GM19397 (cell line): ENCODE data around the gene COL6A3.

Source experiments
- ATAC-seq: cut with Tn5 transposase; IDR thresholded peaks from one replicate; pipeline ENCODE4 v1.9.1; 2021; ENCODE audit warnings: mild to moderate bottlenecking, moderate library complexity; ENCODE audit not compliant: unreplicated experiment

Gene COL6A3

DNA sequence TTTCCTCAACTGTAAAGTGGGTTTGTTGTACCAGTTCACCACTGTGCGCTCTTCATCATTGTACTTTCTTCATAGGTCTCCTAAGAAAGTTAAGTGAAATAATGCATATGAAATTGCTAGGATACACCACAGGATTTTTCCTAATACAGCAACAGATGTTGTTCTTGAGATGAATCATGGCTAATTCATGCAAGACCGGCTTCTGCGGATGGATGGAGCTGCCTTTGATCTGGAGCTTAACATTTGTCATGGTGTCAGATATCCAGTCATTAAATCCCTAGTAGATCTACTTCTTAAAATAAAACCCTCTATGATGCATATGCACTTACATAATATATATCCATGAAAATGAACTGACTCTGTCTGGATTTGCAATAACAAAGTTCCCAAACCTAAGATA, 114.1 kb downstream of the COL6A3 start:
- ATAC-seq: no peak

DNA sequence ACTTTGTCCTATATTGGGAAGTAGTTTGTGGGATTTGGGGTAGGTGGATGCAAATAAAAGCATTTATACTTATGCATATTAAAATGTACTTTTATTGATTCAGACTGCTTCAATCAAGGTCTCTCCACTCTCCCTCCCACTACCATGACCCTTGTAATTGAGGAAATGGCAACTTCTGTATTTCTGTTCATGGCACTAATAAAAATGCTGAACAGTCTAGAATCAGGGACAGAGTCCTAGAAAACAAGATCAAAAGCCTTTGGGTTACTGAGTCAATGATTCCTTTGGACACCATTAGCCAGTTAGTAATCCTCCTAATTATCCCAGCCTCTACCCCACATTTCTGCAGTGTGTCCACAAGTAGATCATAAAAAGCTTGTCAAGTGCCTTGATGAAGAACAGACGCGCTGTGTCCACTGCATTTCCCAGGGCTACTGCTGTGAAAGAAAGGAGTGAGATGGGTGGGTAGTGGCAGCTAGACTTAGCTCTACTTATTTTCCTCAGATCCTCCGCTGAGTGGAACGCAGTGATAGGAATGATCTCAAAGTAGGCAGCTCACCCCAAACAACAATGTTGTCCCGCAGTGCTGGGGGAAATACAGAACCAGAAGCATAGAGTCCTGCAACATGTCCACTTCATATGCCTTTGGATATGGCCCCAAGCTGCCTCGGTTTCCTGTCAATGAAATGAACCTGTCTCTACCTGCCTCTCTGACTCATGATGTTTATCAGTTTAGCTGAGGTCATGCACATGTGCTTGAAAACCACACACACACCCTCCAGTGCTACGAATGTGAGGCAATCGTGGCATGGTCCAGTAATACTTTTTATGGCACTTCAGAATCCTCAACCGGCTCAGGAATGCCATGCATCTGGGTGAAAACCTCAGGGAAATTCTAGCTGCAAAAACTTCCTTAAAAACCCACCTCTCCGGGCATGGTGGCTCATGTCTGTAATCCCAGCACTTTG, 115.5 kb downstream of the COL6A3 start:
- no peak for ATAC-seq

DNA sequence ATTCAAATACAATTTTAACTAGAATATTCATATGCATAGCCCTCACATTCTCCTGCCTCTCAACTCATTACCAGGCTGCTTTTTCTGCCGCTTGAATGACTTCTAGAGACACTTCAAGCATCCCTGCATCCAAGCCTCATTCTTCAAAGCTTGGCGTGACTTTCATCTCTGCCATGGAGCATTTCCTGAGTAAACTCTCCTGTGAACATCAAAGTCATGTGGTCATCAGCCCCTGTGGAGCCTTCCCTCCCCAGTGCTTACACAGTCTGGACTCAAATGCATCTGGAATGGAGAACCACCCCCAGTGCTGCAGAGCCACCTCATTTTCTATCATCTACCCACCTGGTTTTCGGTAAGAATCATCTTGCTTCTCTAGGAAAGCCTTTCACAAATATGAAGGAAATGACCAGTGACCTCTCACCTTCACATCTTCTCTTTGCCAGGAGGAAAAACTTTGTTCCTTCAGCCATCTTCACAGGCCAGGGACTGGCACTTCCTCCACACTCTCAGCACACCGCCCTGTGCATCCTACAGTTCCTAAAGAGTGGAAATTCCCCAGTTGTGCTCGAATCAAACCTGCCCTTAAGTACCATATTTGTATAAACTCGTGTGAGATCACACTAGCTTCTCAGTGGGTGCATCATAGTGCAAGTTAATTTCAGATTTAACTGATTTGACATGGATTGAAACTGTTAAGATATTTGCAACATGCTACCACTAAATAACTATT, 116.4 kb downstream of the COL6A3 start:
- no peak for ATAC-seq

DNA sequence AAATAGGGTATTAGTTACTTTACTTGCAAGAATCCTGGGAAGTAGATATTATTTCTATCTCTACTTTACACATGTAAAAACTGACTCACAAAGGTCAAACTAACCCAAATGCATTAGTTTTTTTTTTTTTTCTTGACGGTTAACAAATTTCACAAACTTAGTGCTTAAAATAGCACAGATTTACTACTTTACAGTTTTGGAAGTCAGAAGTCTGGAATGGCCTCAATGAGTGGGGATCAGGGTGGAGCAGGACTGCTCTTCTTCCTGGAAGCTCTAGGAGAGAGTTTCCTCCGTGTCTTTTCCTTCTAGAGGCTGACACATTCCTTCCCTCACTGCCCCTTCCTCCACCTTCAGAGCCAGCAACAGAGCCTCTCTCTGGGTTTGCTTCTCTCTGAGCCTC, 117.2 kb downstream of the COL6A3 start:
- no peak for ATAC-seq

DNA sequence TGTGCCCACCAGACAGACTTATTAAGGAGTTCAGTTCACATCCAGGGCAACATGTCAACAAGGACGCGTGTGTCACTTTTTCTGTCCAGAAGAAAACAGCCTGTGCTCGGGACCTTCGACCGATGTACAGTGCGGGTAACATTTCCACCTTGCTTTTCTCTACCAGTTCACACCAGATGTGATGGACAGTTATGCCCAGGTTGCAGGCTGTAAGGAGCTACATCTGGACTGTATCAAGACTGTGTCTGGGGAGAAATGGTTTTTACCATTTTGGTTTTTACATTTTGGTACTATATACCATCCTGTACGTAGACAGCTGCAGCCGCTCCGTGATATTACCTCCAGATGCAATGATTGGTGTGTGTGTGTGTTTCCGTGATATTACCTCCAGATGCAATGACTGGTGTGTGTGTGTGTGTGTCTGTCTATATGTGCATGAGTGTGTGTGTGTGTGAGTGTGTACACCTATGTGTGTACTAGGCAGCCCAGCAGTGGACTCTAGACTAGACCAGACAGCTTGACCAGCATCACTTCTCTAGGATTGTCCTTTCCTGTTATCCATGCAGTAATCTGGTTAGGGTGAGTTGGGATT, 118.0 kb downstream of the COL6A3 start:
- ATAC-seq: no peak

DNA sequence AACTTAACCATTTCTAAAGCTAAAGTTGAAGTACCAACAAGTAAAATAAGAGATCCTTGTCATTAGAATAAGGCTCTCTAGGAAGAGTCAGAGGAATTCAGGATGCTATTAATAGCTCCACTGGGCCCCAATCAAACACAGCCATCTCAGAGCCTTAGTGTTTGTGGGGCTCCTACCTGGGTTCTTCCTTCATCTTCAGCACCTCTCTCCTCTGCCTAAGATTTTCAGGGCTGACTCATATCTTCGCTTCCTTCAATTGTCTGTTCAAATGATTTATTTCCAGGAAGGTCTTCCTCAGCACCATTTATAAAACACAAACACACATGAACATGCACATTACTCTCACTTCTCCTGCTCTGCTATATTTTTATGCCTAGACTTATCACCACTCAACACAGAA, 119.5 kb downstream of the COL6A3 start:
- ATAC-seq: no peak

DNA sequence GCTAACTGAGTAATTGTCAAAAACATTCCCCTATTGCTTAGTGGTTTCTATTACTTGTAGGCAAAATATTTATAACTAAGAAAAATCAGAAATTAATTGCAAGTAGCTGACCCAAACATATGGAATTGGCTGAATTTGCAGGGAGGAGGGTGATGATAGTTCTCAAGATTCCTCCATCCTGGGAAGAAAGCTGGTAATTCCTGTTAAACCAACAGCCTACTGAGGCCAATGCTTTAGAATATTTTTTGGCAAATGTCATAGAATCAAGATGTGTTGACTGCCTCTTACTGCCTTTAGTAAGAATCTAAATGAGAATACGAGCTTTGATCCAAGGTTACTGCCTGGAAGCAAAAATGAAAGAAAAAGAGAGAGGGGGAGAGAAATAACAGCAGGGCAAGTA, 120.0 kb downstream of the COL6A3 start:
- ATAC-seq: no peak

DNA sequence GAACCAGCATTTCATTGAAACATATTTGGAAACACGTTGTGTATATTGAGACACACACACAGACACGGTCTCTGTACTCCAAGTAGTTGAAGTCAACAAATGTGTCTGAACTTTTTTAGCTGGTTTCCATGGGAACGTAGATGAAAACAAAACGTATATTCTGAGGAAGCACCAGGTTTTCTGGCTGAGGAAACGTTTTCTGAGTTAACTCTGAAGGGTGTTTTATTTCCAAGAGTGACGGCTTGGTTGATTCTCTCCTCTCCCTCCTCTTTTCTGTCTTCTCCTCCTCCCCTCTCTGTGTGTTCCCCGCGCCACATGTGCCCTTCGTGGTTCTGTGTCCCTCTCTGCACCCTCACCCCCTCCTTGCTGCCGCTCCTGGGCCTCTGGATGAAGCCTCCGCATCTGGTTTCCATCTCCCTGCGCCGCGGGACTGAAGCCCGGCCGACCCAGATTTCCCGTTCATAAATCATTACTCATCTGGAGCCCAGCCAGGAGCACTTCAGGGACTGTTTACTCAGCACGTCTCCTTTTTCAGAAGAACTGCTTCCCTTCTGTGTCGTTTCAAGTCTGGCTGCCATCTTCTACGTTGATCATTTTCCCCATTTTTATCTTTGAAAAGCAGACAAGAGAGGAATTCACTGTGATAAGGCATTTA, 122.7 kb downstream of the COL6A3 start:
- ATAC-seq: no peak

DNA sequence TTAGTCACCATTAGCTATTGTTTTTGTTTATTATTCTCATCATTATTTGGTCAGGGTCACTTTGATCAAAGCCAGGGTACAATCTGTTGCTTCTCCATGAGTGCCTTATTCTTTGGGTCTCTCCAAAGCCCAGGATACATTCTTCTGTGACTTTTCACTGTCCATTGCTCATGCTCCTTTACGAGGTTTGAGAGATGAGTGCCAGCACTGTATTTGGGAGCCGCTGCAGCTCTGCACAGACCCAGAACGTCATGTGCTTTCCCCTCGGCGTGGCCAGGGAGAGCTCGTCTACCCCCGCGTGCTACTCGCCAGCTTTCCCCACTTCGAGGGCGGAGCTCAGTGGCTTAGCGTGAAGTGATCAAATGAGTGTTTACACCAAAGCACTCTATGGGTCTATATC, 123.7 kb downstream of the COL6A3 start:
- ATAC-seq: no peak

DNA sequence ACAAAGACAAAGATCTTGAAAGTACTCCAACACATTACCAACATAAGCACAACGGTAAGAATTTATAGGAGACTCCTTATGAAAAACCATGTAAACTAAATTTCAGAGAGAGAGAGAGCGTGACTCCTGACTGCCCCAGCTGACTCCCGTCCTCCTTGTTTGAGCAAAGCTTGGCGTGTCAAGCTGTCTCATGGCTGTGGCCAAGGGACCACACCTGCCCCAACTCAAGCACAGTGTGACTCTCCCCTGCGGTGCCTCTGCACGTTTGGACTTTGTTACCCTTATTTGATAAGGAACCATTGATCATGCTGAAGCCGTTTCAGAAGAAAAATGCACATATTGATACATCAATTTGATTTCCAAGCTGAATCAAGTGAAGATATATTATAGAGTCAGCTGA, 124.8 kb downstream of the COL6A3 start:
- no peak for ATAC-seq

DNA sequence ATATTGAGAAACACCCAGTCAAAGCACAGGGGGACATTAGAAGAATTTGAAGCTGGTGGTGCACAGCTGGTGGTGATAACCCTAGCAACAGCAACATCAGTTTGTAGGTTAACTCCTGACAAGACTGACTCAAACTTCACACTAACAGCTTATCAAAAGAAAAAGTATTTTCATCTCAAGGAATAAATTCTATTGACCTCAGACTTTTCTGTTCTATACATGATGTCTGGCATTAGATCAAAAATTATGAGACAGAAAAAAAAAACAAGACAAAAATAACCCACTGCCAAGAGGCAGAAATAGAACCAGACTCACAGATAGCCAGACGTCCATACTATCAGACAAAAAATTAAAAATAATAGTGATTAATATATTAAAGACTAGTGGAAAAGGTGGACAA, 126.1 kb downstream of the COL6A3 start:
- no peak for ATAC-seq

DNA sequence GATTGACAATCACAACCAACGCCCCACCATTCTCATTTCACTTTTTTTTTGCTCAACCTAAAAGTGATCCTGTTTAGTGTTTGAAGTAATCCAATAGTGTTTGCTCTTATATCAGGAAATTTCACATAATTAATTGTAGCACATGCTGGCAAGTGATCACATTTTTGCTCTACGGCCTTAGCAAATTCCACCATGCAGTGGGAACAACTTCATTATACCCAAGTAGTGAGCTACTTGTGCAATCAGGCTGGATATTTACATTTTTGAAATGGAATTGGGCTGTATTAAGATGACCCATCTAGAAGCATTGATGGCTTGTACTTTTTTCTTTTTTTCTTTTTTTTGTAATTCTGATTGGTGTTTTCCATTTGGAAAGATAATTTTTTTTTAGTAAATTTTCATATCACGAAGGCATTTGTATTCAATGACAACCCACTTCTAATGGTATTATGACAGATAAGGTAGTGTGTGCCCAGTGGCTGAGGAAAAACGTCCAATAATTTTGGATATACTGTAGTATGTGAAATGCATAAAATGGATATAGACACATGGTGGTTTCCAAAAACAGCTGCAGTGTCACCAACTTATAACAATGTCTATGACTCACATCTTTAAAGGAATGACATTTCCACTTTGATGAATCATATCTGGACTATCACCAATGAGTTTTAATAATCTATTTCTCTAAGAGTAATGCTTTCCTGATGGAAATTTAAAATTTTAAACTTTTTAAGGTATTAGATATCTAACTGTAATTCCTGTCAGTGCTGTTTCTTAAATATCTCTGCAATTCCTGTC, 130.6 kb downstream of the COL6A3 start:
- no peak for ATAC-seq

DNA sequence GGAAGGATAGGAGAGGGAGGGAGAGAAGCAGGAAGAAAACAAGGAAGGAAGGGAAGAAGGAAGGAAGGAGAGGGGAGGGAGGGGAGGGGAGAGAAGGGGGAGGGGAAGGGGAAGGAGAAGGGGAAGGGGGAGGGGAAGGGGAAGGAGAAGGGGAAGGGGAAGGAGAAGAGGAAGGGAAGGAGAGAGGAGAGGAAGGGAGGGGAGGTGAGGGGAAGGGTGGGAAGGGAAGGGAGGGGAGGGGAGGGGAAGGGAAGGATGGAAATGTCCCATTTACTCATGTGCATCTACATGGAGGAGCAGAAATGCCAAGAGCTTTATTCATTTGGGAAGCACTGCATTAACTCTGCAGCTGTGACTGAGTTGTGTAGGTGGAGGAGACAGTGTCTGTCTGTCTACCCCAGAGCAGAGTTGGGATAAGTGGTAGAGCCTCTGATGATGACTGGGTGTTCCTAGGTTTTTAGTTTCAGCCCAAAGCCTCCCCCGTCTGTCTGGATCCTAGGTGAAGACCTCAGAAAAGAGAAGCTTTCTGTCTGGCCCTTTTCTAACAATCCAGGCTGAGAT, 131.3 kb downstream of the COL6A3 start:
- ATAC-seq: no peak

DNA sequence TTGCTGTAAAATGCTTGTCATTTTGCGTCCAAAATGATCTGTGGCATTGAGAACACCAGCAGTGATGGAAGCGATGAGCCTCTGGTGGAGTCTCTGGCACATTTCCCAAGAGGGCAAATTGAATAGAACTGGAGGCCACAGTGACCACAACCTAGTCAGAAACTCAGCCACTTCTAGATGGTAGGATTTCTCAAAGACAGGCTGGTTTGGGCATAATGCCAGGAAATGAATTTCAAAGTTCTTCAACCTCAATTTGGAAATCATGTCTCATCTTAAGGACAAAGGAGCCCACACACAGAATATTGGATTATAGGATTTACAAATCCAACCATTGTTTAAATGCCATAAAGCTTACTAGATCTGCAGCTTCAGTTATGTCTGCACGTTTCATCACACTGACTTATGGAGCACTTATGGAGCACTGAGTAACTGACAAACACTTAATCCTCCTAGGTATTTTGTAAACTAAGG, 132.1 kb downstream of the COL6A3 start:
- no peak for ATAC-seq

DNA sequence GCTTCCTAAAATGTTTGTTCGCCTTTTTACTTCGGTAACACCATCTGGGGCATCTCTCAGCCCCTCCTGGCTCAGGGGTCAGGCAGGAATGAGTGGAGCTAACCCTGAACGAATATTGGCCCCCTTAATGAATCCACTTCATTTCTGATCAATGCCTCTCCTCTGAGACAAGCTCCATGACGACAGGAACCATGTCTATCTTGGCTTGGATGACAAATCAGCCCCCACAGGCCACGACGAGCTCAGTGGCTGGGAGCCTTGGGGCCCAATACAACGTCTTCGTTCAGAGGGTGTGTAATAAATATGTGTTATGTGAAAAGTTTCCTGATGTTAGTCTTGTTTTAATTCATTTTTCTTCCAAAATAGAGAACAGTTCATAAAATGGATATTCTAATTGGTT, 133.0 kb downstream of the COL6A3 start:
- ATAC-seq: no peak

DNA sequence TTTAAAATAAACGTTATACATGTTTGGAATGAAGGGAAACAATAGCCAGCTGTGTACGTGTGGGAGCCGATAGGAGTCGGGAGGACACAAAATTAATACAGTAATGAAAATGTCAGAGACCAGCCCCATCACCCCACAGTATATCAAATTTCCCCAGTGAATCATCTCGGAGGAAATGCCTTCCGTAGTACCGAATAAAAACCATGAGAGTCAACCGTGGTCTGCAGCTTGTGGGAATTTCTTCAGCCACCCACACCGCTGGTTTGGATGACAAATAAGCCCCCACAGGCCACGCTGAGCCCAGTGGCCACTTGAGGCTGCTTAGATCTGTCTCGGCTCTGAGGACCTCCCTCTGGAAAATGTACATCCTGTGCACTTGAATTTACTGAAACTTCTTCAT, 133.7 kb downstream of the COL6A3 start:
- no peak for ATAC-seq

DNA sequence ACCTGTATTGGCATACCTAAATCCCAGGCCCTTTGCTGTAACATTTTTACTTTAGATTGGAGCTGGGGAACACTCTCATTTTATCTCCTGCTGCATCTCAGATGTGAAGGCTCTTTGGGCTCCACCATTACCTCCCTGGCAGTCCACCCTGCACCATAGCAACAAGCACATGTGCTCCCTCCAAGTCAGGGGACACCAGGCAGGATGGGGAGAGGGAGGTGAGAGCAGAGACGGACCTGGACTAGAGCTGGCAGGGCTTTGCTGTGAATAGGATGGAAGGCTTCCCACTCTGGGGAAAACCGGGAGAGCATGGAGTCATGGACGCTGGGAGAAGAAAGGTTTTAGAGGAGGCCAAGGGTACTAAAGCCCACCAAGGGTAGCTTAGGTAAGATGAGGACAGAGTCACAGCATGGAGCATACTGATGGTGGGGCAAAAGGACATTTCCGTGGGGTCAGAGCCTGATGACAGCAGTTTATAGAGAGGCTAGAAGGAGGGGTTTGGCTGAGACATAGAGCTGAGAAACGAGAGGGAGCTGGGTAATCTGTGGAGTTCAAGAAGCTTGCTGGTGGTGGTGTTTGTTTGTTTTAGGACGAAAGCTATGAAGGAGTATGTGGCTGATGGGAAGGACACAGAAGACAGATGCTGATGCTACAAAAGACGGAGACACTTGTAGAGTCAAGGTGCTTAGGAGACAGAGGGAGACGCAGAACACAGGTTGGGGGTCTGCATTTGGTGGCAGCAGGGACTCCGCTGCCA, 134.8 kb downstream of the COL6A3 start:
- no peak for ATAC-seq

DNA sequence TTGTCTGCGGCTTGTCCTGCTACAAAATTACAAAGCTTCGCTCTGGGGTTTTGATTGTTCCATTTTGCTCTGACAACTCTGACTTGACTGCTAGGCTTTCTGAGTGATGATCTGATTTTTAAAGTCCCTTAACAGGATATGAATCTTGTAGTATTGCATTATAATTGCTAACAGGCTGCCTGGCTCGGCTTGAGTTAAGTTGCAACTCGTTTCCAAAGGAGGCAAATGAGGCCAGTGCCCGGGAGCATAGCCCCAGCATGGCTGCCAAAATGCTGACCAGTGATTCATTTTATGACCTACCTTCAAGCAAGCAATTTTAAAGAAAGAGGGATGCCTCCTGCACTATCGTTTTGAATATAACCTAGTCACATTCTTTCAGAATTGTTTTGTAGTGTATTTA, 135.4 kb downstream of the COL6A3 start:
- ATAC-seq: no peak
